B cell (primary cell): ENCODE measurements around the gene ZP1.

ENCODE experiments used
- EZH2 ChIP-seq: IDR thresholded peaks from 2 replicates; pipeline ENCODE4 v1.6.1; 2012; ENCODE audit warnings: borderline replicate concordance, low read depth, mild to moderate bottlenecking, moderate library complexity, low read length; ENCODE audit not compliant: insufficient read depth, poor library complexity, severe bottlenecking
- TF ChIP-seq, protein P1 (sequence below): fragments of 200-600 bp; IDR thresholded peaks from one replicate; pipeline ENCODE4 v1.8.0; 2022; ENCODE audit warnings: antibody characterized with exemption, mild to moderate bottlenecking

DNA sequence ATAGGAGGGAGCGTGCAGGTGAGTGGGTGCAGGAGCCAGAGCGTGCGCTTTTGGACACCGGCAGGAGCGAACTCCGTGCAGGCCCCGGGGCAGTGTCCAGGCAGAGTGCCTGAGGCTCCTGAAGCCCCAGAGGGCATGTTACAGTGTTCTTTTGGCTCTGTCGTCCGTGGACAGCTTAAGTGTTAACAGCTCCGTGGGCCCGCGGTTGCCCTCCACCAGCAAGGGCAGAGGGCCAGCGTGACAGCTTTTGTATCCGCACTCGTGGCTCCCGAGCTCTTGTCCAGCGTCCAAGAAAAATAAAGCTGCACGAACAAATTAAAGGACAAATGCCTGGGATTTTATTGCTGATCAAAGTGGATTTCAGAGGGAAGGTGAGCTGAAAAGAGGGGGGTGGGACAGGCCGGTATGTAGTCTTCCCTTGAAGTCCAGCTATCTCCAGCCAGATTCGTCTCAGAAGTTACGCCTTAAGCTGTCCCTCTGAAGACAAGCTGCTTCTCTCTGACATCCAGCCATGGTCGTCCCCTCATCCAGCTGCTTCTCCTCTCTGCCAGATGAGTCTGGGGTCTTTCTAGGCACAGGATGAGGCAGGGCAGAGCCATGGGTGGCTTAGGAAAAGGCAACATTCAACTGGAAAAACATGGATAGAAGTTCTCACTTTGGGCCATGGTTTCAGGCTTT, 45.6 kb downstream of the ZP1 start:
- TF ChIP-seq EZH2 = no peak
- TF ChIP-seq, protein P1, sequence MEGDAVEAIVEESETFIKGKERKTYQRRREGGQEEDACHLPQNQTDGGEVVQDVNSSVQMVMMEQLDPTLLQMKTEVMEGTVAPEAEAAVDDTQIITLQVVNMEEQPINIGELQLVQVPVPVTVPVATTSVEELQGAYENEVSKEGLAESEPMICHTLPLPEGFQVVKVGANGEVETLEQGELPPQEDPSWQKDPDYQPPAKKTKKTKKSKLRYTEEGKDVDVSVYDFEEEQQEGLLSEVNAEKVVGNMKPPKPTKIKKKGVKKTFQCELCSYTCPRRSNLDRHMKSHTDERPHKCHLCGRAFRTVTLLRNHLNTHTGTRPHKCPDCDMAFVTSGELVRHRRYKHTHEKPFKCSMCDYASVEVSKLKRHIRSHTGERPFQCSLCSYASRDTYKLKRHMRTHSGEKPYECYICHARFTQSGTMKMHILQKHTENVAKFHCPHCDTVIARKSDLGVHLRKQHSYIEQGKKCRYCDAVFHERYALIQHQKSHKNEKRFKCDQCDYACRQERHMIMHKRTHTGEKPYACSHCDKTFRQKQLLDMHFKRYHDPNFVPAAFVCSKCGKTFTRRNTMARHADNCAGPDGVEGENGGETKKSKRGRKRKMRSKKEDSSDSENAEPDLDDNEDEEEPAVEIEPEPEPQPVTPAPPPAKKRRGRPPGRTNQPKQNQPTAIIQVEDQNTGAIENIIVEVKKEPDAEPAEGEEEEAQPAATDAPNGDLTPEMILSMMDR = no peak
